GM21447 (cell line): ENCODE data around the gene AFF3.

ENCODE experiments used
- ATAC-seq: cut with Tn5 transposase; IDR thresholded peaks from one replicate; pipeline ENCODE4 v1.9.1; 2021; ENCODE audit not compliant: unreplicated experiment

AFF3 gene

GRCh38 chr2:100016756-100017155 lies 125.6 kb downstream of the AFF3 start:
- no peak for ATAC-seq

DNA sequence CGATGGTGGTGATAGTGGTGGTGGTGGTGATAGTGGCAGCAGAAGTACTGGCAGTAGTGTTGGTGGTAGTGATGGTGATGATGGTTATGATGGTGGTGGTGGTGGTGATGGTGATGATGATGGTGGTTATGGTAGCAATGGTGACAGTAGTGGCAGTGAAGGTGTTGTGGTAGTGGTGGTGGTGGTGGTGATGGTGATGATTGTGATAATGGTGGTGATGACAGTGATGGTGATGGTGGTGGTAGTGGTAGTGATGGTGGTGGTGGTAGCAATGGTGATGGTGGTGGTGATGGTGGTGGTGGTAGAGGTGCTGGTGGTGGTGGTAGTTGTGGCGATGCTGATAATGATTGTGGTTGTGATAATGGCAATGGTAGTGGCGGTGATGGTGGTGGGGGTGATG lies 126.5 kb downstream of the AFF3 start:
- no peak for ATAC-seq

DNA sequence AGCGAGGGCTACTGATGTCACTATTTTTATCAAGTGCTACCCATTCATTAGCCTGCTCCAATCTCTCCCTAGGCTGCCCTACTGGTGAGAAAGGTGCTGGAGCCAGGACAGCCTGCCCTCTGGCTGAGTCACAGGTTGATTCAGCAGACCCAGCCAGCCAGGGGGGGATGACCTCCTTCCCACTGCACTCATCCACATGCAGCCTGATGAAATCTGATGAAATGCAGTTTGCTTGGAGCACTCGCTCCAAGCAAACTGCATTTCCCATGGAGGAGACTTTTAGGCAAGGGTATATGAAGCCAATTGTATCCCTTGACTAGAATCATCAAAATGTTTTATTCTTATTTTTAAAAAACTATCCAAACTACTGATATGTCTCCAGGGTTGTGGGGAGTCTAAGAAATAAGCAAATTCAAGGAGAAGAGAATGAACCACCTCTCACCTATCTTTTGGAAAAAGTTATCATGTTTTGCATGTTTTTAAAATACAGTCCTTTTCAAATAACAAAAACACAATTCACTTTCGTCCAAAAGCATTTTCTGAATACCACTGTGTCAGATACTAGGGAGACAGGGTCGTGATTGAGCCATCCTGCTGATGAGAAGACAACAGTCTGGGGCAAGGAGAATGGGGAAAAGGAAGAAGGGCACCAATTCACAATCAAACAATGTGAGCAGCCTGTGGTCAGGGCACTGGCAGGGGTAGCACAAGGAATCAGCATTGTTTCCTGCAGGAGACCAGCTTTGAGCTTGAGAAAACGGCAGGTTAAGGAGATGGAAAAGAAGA lies 128.3 kb downstream of the AFF3 start:
- no peak for ATAC-seq

- no peak for ATAC-seq
Measured at GRCh38 chr2:100012561-100012960, 129.8 kb downstream of the AFF3 start.

- ATAC-seq: no peak
Measured at GRCh38 chr2:100011272-100011731, 131.1 kb downstream of the AFF3 start.

DNA sequence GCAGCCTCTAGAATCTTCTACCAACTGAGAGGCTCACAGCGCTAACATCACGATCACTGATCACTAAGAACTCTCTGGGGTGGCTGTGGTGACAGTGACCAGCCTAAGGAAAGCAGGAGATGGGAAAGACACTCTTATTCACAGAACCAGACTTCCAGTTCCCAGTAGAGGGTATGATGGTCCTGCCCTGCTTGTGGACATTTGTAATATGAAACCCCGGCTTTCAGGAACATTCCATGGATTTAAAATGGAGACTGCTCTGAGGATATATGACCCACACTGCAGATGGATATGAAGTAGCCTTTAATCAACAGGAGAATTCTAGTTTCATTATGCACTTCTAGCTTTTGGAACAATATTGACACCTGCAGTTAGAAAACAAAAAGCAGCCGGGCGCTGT lies 131.8 kb downstream of the AFF3 start:
- no peak for ATAC-seq

DNA sequence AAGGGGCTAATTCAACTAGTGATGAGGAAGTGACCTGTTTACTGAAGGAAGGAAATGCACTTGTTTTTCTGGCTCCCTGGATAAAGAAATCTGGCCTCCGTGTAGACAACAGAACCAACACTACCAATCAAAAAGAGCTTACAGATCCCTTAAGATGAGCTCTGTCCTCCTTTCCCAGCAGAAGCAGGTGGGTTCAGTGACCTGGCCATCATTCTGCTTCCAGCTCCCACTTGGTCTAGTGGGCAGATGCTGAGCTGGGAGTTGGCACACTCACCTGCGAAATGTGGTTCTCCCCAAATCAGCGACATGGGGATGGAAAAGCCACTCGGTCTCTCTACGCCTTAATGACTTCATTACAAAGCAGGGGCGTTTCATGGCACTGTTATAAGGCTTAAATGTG lies 132.6 kb downstream of the AFF3 start:
- no peak for ATAC-seq

- ATAC-seq: no peak
Measured at GRCh38 chr2:100008956-100009355, 133.4 kb downstream of the AFF3 start.

DNA sequence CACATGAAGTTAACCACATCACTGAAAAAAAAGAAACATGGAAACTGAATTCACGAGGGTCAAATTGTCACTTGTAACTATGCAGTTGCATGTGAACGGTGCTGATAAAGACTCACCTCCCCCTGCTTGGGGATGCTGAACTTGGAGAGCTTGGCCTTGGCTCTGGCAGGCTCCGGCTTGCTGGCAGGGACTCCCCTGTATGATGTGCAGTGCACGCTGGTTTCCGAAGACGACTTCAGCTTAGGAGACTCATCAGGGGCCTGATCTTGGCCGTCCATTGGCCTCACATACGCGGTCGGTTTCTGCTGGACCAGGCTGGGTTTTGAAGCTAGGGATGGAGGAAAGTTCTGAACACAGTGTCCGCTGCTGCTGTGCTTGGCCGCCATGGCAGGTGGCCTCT lies 135.9 kb downstream of the AFF3 start:
- ATAC-seq: no peak

DNA sequence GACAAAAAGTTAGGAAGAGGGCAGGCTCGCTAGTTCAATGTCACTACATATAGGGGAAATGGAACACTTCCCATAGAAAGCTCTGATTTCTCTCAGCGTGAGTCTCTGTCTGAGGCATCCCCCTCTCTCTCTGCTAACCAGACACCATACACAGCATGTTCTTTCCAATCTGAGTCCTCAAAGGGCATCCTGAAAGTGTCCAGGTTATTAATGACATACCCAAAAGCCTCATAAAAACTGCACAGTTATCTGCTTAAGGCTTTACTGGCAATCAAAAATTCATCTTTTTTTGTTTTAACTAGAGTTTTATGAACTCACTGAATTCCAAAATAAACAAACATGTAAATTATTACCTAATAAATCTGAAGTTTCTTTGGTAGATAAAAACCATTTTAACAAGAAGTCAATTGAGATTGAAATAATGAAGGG lies 137.4 kb downstream of the AFF3 start:
- no peak for ATAC-seq

GRCh38 chr2:100004348-100004884 lies 138.0 kb downstream of the AFF3 start:
- no peak for ATAC-seq

DNA sequence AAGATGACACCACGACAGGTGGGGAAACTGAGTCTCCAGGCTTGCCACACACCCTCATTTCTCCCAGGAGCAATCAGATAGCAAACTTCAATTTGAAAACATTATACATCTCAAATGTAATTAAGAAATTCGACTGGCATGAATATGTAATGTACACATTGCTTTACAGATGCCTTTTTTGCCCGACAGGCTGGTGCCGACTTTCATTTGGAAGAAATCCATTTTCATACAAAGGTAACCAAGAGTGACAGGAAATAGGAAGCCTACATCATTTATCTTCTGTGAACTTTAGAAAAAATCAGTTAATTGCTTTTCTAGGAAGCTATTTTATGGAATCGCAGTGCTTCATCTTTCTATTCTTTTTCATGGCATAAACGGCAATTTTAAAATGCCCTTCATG lies 140.3 kb downstream of the AFF3 start:
- ATAC-seq: no peak

DNA sequence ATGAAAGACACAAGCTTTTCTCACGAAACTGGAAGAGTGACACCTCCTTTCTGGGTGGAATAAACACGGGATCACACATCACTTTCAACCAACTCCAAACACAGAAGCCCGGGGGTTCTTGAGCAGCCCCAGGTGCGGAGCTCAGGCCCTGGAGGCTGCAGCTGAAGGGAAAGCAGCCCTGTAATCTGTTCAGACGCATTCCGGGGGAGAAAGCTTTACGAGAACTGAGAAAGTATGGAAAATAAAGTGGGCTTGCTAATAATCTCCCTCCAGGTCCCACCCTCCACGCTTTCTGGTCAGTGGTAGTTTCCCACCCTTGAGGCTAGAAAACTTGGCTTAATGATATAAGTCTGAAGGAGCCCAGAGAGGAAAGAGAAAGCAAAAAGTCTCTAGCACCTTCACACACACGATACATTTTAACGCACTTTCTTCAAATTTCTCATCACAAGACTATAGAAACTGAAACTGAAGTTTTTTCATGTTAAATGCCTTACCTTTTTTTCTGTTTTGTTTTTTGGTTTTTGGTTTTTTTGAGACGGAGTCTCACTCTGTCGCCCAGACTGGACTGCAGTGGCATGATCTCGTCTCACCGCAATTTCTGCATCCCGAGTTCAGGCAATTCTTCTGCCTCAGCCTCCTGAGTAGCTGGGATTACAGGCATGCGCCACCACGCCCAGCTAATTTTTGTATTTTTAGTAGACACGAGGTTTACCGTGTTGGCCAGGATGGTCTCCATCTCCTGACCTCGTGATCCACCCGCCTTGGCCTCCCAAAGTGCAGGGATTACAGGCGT lies 141.3 kb downstream of the AFF3 start:
- no peak for ATAC-seq

DNA sequence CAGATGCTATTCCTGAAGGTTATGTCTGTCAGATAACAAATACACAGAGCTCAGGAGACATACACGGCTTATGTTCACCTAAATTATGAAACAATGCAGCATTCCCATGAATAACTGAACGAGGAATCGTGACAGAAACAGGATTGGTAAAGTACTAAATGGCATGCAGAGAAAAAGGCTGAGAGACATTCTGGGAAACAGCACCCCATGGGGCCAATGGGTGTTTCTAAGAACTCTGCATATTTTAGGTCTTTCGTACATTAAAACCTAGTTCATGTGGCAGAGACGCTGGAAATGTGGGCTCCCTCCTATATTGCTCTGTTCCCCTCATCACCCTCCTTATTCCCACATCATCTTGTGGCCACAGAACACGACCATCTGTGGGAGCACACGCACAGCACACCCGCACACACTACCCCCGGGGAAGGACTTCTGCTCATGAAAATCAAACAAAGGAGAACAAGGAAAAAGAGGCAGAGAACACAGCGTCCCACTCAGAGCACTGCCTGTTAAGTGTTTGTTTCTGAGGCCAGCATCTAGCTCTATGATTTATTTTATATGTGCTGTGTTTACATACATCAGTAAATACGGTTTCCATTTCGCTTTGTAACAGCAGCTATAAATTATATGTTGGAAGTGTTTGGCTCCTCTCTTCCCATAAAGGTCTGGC lies 143.6 kb downstream of the AFF3 start:
- ATAC-seq: no peak

- no peak for ATAC-seq
Measured at GRCh38 chr2:99989905-99990304, 152.5 kb downstream of the AFF3 start.

GRCh38 chr2:99988599-99988998 lies 153.8 kb downstream of the AFF3 start:
- no peak for ATAC-seq

GRCh38 chr2:99987160-99987559 lies 155.2 kb downstream of the AFF3 start:
- no peak for ATAC-seq

GRCh38 chr2:99984799-99985515 lies 157.4 kb downstream of the AFF3 start:
- no peak for ATAC-seq

GRCh38 chr2:99982744-99983143 lies 159.6 kb downstream of the AFF3 start:
- ATAC-seq: no peak

- ATAC-seq: no peak
Measured at GRCh38 chr2:99981840-99982239, 160.6 kb downstream of the AFF3 start.

DNA sequence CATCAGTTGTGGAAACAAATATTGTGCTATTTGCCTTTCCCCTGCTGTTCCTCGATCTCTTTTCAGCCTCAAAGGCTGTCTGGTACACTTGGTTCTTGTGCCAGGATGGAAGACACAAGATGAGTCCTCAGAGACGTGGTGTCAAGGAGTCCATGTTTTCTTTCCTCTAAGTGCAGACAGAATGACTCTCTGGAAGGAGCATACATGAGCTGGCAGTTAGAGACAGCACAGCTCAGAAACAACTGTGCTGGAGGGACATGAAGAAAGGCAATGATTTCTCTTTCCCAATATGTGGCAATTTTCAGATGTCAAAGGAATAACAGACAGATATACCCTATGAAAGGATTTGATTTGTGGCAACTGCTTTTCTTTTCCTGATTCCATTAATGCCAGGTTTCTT lies 162.2 kb downstream of the AFF3 start:
- no peak for ATAC-seq
